Astrocyte of the cerebellum (primary cell): ENCODE measurements around the gene LRRC27.

Experiments
- DNase-seq: peaks from one replicate; pipeline ENCODE4 v3.0.0-alpha.2; 2011; ENCODE audit warnings: low read depth
- H3K4me3 ChIP-seq: 2 replicates; pipeline ENCODE4 v1.5.1; 2011; ENCODE audit warnings: mild to moderate bottlenecking, low read depth, low read length, moderate library complexity
- CTCF ChIP-seq: IDR thresholded peaks from 2 replicates; pipeline ENCODE4 v1.5.1; 2012; ENCODE audit warnings: low read length, low read depth, moderate library complexity, mild to moderate bottlenecking; ENCODE audit errors: missing control alignments
- in situ Hi-C: cut with HindIII; loops from 2 replicates; pipeline ENCODE4 v1.10.0; 2017; ENCODE audit warnings: low sequenced_read_pairs

The LRRC27 gene

GRCh38 chr10:132302421-132303310, 29.3 kb upstream of the LRRC27 start:
- no peak for DNase-seq
- TF ChIP-seq CTCF: no peak
- in situ Hi-C loops: no loop called here
- H3K4me3 ChIP-seq: no peak overlapping the region

- in situ Hi-C loops: no loop called here
- no peak for DNase-seq
- TF ChIP-seq CTCF: no peak
- no peak overlapping the region for H3K4me3 ChIP-seq
These were observed 28.5 kb upstream of the LRRC27 start for GRCh38 chr10:132303361-132304115.

GRCh38 chr10:132304756-132305509, 27.1 kb upstream of the LRRC27 start:
- TF ChIP-seq CTCF: no peak
- H3K4me3 ChIP-seq: no peak overlapping the region
- in situ Hi-C loops: no loop called here
- DNase-seq: no peak

GRCh38 chr10:132305654-132306342, 26.2 kb upstream of the LRRC27 start:
- DNase-seq: no peak
- in situ Hi-C loops: no loop called here
- no peak for TF ChIP-seq CTCF
- no peak overlapping the region for H3K4me3 ChIP-seq

- H3K4me3 ChIP-seq: no peak overlapping the region
- TF ChIP-seq CTCF: no peak
- DNase-seq: no peak
- in situ Hi-C loops: no loop called here
These were observed 25.7 kb upstream of the LRRC27 start for GRCh38 chr10:132306343-132306685.
